ENCODE measurements around the gene GFOD1. TPM values are rescaled to one million over a fixed set of nuclear protein-coding genes. Genes with fewer than 3 reads are reported as not detected.

GFOD1 gene
- total RNA-seq, 1 experiment from 2014 or later: 8.8 TPM

- TF ChIP-seq EZH2 (IDR thresholded peaks at IDR 0.05; ENCODE audit: borderline replicate concordance, low read depth, low read length, poor library complexity, severe bottlenecking) (no peak), CTCF (conservative IDR thresholded peaks at IDR 0.05; ENCODE audit: low read depth, low read length) (no peak)
- DNase-seq (ENCODE audit: low spot score): no peak
- CTCF ChIA-PET: no interaction called here
- no peaks in the 10 kb centered on the region for H3K36me3 ChIP-seq (ENCODE audit: insufficient read depth, low read length, poor library complexity, severe bottlenecking)
- intact Hi-C loops (cut with micrococcal nuclease; ENCODE audit: unreplicated experiment): no loop called here
- no TSS peak for BruUV-seq (replicated peaks)
- no peaks in the 10 kb centered on the region for H3K9me3 ChIP-seq (ENCODE audit: low read depth, low read length, poor library complexity, severe bottlenecking)
- H3K27me3 ChIP-seq (replicated peaks; ENCODE audit: insufficient read depth, low read depth, low read length, poor library complexity): no peaks in the 10 kb centered on the region
- no peaks in the 10 kb centered on the region for H3K4me1 ChIP-seq (ENCODE audit: insufficient read depth, low read length, poor library complexity, severe bottlenecking)
- no peak overlapping the region for H3K4me3 ChIP-seq (ENCODE audit: low read depth, low read length, poor library complexity, severe bottlenecking)
- POLR2A ChIA-PET (ENCODE audit: low non-redundant PET): no interaction called here
- H3K27ac ChIP-seq (ENCODE audit: low read depth, low read length, poor library complexity, severe bottlenecking): no peak overlapping the region
Observed at GRCh38 chr6:13495112-13495776, 7.8 kb upstream of the GFOD1 start.

- Histone ChIP-seq H3K4me1 (ENCODE audit: insufficient read depth, low read length, poor library complexity, severe bottlenecking) (no peaks in the 10 kb centered on the region), H3K27me3 (replicated peaks; ENCODE audit: insufficient read depth, low read depth, low read length, poor library complexity) (no peaks in the 10 kb centered on the region), H3K36me3 (ENCODE audit: insufficient read depth, low read length, poor library complexity, severe bottlenecking) (no peaks in the 10 kb centered on the region), H3K27ac (ENCODE audit: low read depth, low read length, poor library complexity, severe bottlenecking) (no peak overlapping the region), H3K9me3 (ENCODE audit: low read depth, low read length, poor library complexity, severe bottlenecking) (no peaks in the 10 kb centered on the region), H3K4me3 (ENCODE audit: low read depth, low read length, poor library complexity, severe bottlenecking) (no peak overlapping the region)
- TF ChIP-seq CTCF (conservative IDR thresholded peaks at IDR 0.05; ENCODE audit: low read depth, low read length) (no peak), EZH2 (IDR thresholded peaks at IDR 0.05; ENCODE audit: borderline replicate concordance, low read depth, low read length, poor library complexity, severe bottlenecking) (no peak)
- no peak for DNase-seq (ENCODE audit: low spot score)
- ChIA-PET POLR2A (ENCODE audit: low non-redundant PET) (no interaction called here), CTCF (interaction anchor here (0.7 kb wide), 1 partner anchor 1173 kb away, joined by 7 read pairs; no protein-coding TSS in a partner anchor)
- intact Hi-C loops (cut with micrococcal nuclease; ENCODE audit: unreplicated experiment): no loop called here
- BruUV-seq (replicated peaks): no TSS peak
Observed at GRCh38 chr6:13494137-13494536, 6.7 kb upstream of the GFOD1 start.

GRCh38 chr6:13493147-13493546 is 5.7 kb upstream of the GFOD1 start:
- BruUV-seq (replicated peaks): no TSS peak
- TF ChIP-seq CTCF (conservative IDR thresholded peaks at IDR 0.05; ENCODE audit: low read depth, low read length) (no peak), EZH2 (IDR thresholded peaks at IDR 0.05; ENCODE audit: borderline replicate concordance, low read depth, low read length, poor library complexity, severe bottlenecking) (no peak)
- ChIA-PET POLR2A (ENCODE audit: low non-redundant PET) (no interaction called here), CTCF (no interaction called here)
- intact Hi-C loops (cut with micrococcal nuclease; ENCODE audit: unreplicated experiment): no loop called here
- Histone ChIP-seq H3K27ac (ENCODE audit: low read depth, low read length, poor library complexity, severe bottlenecking) (no peak overlapping the region), H3K27me3 (replicated peaks; ENCODE audit: insufficient read depth, low read depth, low read length, poor library complexity) (no peaks in the 10 kb centered on the region), H3K4me1 (ENCODE audit: insufficient read depth, low read length, poor library complexity, severe bottlenecking) (no peaks in the 10 kb centered on the region), H3K9me3 (ENCODE audit: low read depth, low read length, poor library complexity, severe bottlenecking) (no peaks in the 10 kb centered on the region), H3K4me3 (ENCODE audit: low read depth, low read length, poor library complexity, severe bottlenecking) (no peak overlapping the region), H3K36me3 (ENCODE audit: insufficient read depth, low read length, poor library complexity, severe bottlenecking) (no peaks in the 10 kb centered on the region)
- DNase-seq (ENCODE audit: low spot score): no peak
